Measurements from ENCODE around the gene ASPDH. TPM values are rescaled to one million over a fixed set of nuclear protein-coding genes. Genes with fewer than 3 reads are reported as not detected.
"Not testable (repeated sequence)": the region's sequence is repeated elsewhere in the genome, so short reads cannot be mapped to it uniquely, and the experiment has no call there.

The ASPDH gene
- total RNA-seq, 1 experiment from 2014 or later: not detected

DNA sequence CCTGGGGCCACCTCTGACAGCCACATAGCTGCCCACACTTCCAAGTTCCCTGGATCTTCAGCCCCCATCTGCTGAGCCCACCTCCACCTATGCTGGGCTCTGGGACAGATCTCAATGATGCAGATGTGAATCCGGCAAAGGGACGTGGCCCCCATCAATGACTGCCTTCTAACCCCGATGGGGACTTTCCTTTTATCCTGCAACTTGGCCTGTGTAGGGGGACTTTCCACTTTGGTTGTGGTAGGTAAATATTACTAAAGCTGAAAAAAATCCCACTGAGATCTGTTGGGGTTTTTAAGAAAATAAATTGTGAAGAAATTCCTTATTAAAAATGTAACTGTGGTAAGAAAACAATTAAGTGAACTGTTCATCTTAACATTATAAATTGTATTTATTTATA is 20.8 kb upstream of the ASPDH start:
- H3K27me3 ChIP-seq (ENCODE audit: control insufficient read depth, insufficient read depth, low read length): no peaks in the 10 kb centered on the region; the same call in 1 of the 2 replicates
- no peak for DNase-seq
- H3K36me3 ChIP-seq (replicated peaks; ENCODE audit: control insufficient read depth, insufficient read depth, low read length): no peaks in the 10 kb centered on the region
- no peak overlapping the region for H3K4me3 ChIP-seq (ENCODE audit: insufficient read depth, low read depth, low read length)

GRCh38 chr19:50532952-50533351 is 19.2 kb upstream of the ASPDH start:
- Histone ChIP-seq H3K4me3 (ENCODE audit: insufficient read depth, low read depth, low read length) (no peak overlapping the region), H3K27me3 (ENCODE audit: control insufficient read depth, insufficient read depth, low read length) (no peaks in the 10 kb centered on the region; the same call in 1 of the 2 replicates), H3K36me3 (replicated peaks; ENCODE audit: control insufficient read depth, insufficient read depth, low read length) (no peaks in the 10 kb centered on the region)
- DNase-seq: no peak

DNA sequence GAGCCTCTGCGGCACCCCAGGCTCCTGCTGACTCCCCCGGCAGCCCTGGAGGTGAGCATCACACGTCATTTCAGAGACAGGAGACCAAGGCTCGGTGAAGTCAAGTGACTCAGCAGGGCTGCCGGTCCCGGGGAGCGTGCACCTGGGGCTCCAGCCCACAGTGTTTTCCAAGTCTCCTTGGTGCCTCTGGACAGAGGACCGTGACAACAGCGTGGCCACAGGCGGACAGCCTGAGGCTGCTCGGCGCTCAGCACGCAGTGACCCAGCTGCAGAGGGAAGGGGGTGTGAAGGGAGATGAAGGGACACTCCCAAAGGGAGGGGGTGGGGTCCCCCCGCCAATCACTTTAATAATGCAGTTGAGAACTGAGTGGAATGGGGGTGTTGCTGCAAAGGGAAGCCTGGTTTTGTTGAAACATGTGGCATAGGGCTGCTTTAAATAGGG is 17.5 kb upstream of the ASPDH start:
- Histone ChIP-seq H3K36me3 (replicated peaks; ENCODE audit: control insufficient read depth, insufficient read depth, low read length) (no peaks in the 10 kb centered on the region), H3K27me3 (ENCODE audit: control insufficient read depth, insufficient read depth, low read length) (no peaks in the 10 kb centered on the region; the same call in 1 of the 2 replicates)
- DNase-seq: no peak

DNA sequence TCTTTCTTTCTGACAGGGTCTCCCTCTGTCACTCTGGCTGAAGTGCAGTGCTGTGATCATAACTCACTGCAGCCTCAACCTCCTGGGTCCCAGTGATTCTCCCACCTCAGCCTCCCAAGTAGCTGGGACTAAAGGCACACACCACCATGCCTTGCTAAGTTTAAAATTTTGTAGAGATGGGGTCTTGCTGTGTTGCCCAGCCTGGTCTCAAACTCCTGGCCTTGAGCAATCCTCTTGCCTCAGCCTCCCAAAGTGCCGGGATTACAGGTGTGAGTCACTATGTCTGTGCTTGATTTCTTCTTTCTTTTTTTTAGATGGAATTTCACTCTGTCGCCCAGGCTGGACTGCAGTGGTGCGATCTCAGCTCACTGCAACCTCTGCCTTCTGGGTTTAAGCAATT is 14.3 kb upstream of the ASPDH start:
- not testable (repeated sequence) for DNase-seq; H3K36me3 ChIP-seq (replicated peaks; ENCODE audit: control insufficient read depth, insufficient read depth, low read length); H3K27me3 ChIP-seq (ENCODE audit: control insufficient read depth, insufficient read depth, low read length); H3K4me3 ChIP-seq (ENCODE audit: insufficient read depth, low read depth, low read length)

More for the DNA sequence above, 17.5 kb upstream of the ASPDH start:
- H3K4me3 ChIP-seq (ENCODE audit: insufficient read depth, low read depth, low read length): no peak overlapping the region

GRCh38 chr19:50522881-50523280 is 9.2 kb upstream of the ASPDH start:
- H3K36me3 ChIP-seq (replicated peaks; ENCODE audit: control insufficient read depth, insufficient read depth, low read length): no peaks in the 10 kb centered on the region
- DNase-seq: peak; percentile 23
- no peaks in the 10 kb centered on the region for H3K27me3 ChIP-seq (ENCODE audit: control insufficient read depth, insufficient read depth, low read length)
- H3K4me3 ChIP-seq (ENCODE audit: insufficient read depth, low read depth, low read length): no peak overlapping the region

- DNase-seq: no peak
- H3K36me3 ChIP-seq (replicated peaks; ENCODE audit: control insufficient read depth, insufficient read depth, low read length): no peaks in the 10 kb centered on the region
- H3K27me3 ChIP-seq (ENCODE audit: control insufficient read depth, insufficient read depth, low read length): no peaks in the 10 kb centered on the region
- no peak overlapping the region for H3K4me3 ChIP-seq (ENCODE audit: insufficient read depth, low read depth, low read length)
These were observed 7.2 kb upstream of the ASPDH start for GRCh38 chr19:50520822-50521465.

GRCh38 chr19:50519006-50519575 is 5.4 kb upstream of the ASPDH start:
- no peaks in the 10 kb centered on the region for H3K36me3 ChIP-seq (replicated peaks; ENCODE audit: control insufficient read depth, insufficient read depth, low read length)
- peak; percentile 28 for DNase-seq
- H3K27me3 ChIP-seq (ENCODE audit: control insufficient read depth, insufficient read depth, low read length): no peaks in the 10 kb centered on the region; the same call in 1 of the 2 replicates
- no peak overlapping the region for H3K4me3 ChIP-seq (ENCODE audit: insufficient read depth, low read depth, low read length)

- Histone ChIP-seq H3K36me3 (replicated peaks; ENCODE audit: control insufficient read depth, insufficient read depth, low read length) (no peaks in the 10 kb centered on the region), H3K4me3 (ENCODE audit: insufficient read depth, low read depth, low read length) (no peak overlapping the region), H3K27me3 (ENCODE audit: control insufficient read depth, insufficient read depth, low read length) (no peaks in the 10 kb centered on the region; the same call in 1 of the 2 replicates)
- DNase-seq: peak; percentile 91
These were observed 4.6 kb upstream of the ASPDH start for GRCh38 chr19:50518091-50519005.

DNA sequence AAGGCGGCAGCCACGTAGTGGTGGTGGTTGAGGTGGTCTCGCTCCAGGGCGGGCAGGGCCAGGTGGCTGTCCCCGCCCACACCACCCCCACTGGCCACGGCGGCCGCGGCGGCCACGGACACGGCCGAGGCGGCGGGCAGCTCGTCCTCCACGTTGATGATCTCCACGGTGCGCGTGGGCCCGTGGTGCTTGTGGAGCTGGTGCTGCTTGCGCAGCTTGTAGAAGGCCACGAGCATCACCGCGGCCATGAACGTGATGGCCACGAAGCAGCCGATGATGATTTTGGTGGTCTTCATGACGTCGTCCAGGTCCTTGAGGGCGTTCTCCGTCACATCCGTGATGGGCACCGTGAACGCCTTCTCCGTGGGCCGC is 4.0 kb upstream of the ASPDH start:
- no peak for DNase-seq
- Histone ChIP-seq H3K27me3 (ENCODE audit: control insufficient read depth, insufficient read depth, low read length) (no peaks in the 10 kb centered on the region; the same call in 1 of the 2 replicates), H3K36me3 (replicated peaks; ENCODE audit: control insufficient read depth, insufficient read depth, low read length) (no peaks in the 10 kb centered on the region), H3K4me3 (ENCODE audit: insufficient read depth, low read depth, low read length) (no peak overlapping the region)

GRCh38 chr19:50516964-50517703 is 3.4 kb upstream of the ASPDH start:
- DNase-seq: peak; percentile 71
- Histone ChIP-seq H3K36me3 (replicated peaks; ENCODE audit: control insufficient read depth, insufficient read depth, low read length) (no peaks in the 10 kb centered on the region), H3K27me3 (ENCODE audit: control insufficient read depth, insufficient read depth, low read length) (no peaks in the 10 kb centered on the region; the same call in 1 of the 2 replicates), H3K4me3 (ENCODE audit: insufficient read depth, low read depth, low read length) (peak overlapping the region; percentile 5; the same call in 1 of the 2 replicates)

- H3K27me3 ChIP-seq (ENCODE audit: control insufficient read depth, insufficient read depth, low read length): no peaks in the 10 kb centered on the region; the same call in 1 of the 2 replicates
- H3K4me3 ChIP-seq (ENCODE audit: insufficient read depth, low read depth, low read length): peak overlapping the region; percentile 2; the same call in 1 of the 2 replicates
- H3K36me3 ChIP-seq (replicated peaks; ENCODE audit: control insufficient read depth, insufficient read depth, low read length): no peaks in the 10 kb centered on the region
- DNase-seq: peak; percentile 56
These were observed 2.7 kb upstream of the ASPDH start for GRCh38 chr19:50516456-50516855.

DNA sequence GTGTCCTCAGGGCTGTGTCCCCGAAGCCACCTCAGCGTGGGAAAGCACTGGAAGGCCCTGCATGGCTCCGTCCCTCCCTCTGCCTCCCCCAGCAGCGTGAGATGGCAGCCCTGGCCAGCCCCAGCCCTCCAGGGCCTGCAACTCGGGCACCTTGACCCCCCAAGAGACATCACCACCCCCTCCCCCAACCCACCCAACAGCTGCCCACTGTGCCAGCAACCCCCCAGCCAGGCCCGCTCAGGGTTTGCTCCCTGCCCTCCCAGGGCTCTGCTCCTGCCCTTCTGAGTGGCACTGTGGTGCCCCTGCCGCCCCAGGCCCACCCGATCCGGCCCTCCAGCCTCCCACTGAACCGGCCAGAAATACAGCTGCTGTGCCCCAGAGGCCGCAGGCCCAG is 1.5 kb upstream of the ASPDH start:
- Histone ChIP-seq H3K4me3 (ENCODE audit: insufficient read depth, low read depth, low read length) (no peak overlapping the region), H3K27me3 (ENCODE audit: control insufficient read depth, insufficient read depth, low read length) (no peaks in the 10 kb centered on the region; the same call in 1 of the 2 replicates), H3K36me3 (replicated peaks; ENCODE audit: control insufficient read depth, insufficient read depth, low read length) (no peaks in the 10 kb centered on the region)
- no peak for DNase-seq

DNA sequence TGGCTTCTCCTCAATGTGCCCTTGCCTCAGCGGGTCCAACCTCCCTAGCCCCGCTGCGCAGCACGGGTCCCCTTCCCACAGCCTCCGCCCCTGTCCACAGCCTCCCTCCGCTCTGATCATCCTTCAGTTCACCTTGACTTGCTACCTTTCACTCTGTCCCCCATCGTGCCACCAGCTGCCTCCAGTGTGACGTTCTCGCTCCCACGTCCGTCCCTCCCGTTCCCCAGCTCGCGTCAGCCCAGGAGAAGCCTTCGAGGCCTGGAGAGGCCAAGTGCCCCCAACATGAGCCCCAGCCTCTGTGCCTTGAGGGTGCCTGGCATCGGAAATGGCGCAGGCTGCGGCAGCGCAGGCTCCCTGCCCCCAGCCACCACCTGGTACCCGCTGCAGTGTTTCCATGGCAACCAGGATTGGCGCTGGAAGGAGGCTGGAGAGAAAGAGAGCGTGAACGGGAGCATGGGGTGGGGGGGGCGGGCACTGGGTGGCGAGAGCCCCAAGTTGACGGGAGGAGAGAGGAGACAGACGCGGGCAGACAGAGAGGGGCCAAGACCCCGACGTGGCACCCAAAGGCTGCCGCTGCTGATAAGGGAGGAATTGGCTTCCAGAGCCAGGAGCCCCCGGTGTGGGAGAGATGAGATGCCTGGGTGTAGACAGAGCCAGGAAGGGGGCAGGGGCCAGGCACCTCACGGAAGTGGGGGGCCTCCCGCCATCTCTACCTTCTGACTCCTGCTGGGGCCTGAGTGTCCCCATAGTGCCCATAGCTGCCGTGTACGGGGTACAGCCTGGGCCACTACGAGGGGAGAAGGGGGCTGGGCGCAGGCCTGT is 844 bp upstream of the ASPDH start:
- H3K36me3 ChIP-seq (replicated peaks; ENCODE audit: control insufficient read depth, insufficient read depth, low read length): no peaks in the 10 kb centered on the region
- DNase-seq: peak; percentile 75
- no peak overlapping the region for H3K4me3 ChIP-seq (ENCODE audit: insufficient read depth, low read depth, low read length)
- H3K27me3 ChIP-seq (ENCODE audit: control insufficient read depth, insufficient read depth, low read length): no peaks in the 10 kb centered on the region; the same call in 1 of the 2 replicates

All from H7 (cell line).